Muscle layer of duodenum (tissue), 2 donors: Measurements from ENCODE around the gene MICAL3.
"Not testable (repeated sequence)": the region's sequence is repeated elsewhere in the genome, so short reads cannot be mapped to it uniquely, and the experiment has no call there.

Source experiments
- H3K27ac ChIP-seq: one replicate; pipeline ENCODE4 v1.7.0; 2013; ENCODE audit warnings: mild to moderate bottlenecking, low read length
- H3K27me3 ChIP-seq: one replicate; pipeline ENCODE4 v1.7.0; 2013; ENCODE audit warnings: low read depth, mild to moderate bottlenecking, control low read depth, low read length
- H3K36me3 ChIP-seq, 2 donors: one replicate each; pipeline ENCODE4 v1.7.0; 2013; ENCODE audit warnings: low read length in 2 of 2, control low read depth in 1 of 2, mild to moderate bottlenecking in 1 of 2; ENCODE audit not compliant: insufficient read depth in 2 of 2, control insufficient read depth in 1 of 2
- H3K4me1 ChIP-seq, 2 donors: one replicate each; pipeline ENCODE4 v1.7.0; 2013; ENCODE audit warnings: low read length in 2 of 2, mild to moderate bottlenecking in 2 of 2, control low read depth in 1 of 2, moderate library complexity in 1 of 2; ENCODE audit not compliant: insufficient read depth in 2 of 2, control insufficient read depth in 1 of 2
- H3K4me3 ChIP-seq, 2 donors: one replicate each; pipeline ENCODE4 v1.7.0; 2013; ENCODE audit warnings: low read length in 2 of 2, low read depth in 1 of 2, mild to moderate bottlenecking in 1 of 2
- H3K9me3 ChIP-seq, 2 donors: one replicate each; pipeline ENCODE4 v1.7.0; 2013; ENCODE audit warnings: low read length in 2 of 2, control low read depth in 1 of 2, mild to moderate bottlenecking in 1 of 2; ENCODE audit not compliant: control insufficient read depth in 1 of 2
- donor health status: healthy.

Gene MICAL3

DNA sequence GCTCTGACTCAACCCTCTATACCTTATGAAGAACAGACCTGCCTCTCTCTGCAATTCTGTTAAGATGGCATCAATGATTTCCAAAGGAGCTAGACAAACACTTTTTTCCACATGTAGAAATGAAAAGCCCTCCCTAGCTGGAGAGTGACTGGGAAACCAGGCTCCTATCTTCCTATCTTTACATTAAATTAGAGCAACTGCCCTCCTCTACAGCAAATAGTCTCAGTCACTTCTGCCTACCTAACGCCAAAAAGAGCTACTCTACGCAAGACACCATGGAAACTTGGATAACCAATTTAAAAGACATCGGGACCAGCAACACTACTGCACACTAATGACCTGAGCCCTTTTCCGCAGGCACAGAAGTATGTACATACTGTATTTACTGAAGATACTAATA lies 84.8 kb downstream of the MICAL3 start:
- no peaks in the 10 kb centered on the region for H3K9me3 ChIP-seq
- H3K4me1 ChIP-seq: peaks cover 7 to 36% of the 10 kb centered on the region in 2 donors
- H3K27ac ChIP-seq: no peak overlapping the region
- no peaks in the 10 kb centered on the region for H3K27me3 ChIP-seq
- H3K4me3 ChIP-seq: no peak overlapping the region
- H3K36me3 ChIP-seq: peaks cover 0 to 4% of the 10 kb centered on the region in 2 donors

GRCh38 chr22:17939011-17939410 lies 85.3 kb downstream of the MICAL3 start:
- Histone ChIP-seq H3K4me1 (peaks cover 7 to 30% of the 10 kb centered on the region in 2 donors), H3K36me3 (peaks cover 0 to 4% of the 10 kb centered on the region in 2 donors), H3K27ac (no peak overlapping the region), H3K27me3 (no peaks in the 10 kb centered on the region), H3K9me3 (no peaks in the 10 kb centered on the region), H3K4me3 (no peak overlapping the region)

DNA sequence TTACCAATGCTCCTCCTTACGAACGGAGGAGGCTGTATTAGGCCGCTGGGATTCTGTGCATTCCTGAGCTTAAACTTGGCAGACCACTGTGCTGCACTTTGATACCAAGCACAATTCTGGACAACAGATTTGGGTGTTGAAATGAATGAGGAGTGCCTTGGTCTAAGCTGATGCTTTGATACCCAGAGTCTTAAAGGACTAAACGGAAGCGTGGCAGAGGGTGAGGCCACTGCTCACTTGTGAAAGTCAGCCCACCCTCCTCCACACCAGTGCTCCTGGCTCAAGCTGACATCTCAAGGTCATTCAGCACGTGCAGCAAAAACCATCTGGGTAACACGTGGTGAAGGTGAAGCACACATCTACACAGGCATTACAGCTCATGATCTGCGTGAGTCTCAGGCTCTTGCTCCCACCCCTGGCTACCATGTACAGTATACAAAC lies 85.9 kb downstream of the MICAL3 start:
- Histone ChIP-seq H3K4me1 (peaks cover 7 to 25% of the 10 kb centered on the region in 2 donors), H3K4me3 (no peak overlapping the region), H3K9me3 (no peaks in the 10 kb centered on the region), H3K27ac (no peak overlapping the region), H3K36me3 (peaks cover 0 to 4% of the 10 kb centered on the region in 2 donors), H3K27me3 (no peaks in the 10 kb centered on the region)

GRCh38 chr22:17932457-17932856 lies 91.9 kb downstream of the MICAL3 start:
- H3K27ac ChIP-seq: not testable (repeated sequence)

DNA sequence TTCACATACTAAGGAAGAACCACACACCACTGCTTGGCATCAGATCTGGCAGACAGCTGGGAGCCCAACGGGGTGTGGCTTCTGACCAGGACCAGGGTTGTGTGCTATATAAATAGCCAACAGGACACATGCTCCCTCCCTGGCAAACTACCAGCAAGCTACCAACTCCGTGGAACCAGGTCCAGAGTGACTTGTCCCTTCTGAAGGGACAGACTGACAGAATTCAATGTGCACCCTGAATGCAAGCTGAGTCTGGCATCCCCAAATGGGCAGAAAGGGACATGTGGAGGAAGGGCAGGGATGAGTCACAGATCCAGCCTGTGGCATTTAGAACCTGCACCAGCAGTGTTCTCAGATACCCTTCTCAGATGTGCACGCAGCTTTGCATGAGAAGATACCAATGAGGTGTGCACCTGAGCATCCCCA lies 92.9 kb downstream of the MICAL3 start:
- Histone ChIP-seq H3K4me3 (no peak overlapping the region), H3K27me3 (no peaks in the 10 kb centered on the region), H3K36me3 (no peaks in the 10 kb centered on the region), H3K9me3 (no peaks in the 10 kb centered on the region), H3K4me1 (peaks cover 5 to 11% of the 10 kb centered on the region in 2 donors), H3K27ac (no peak overlapping the region)

More at GRCh38 chr22:17932457-17932856, 91.9 kb downstream of the MICAL3 start:
- H3K9me3 ChIP-seq, H3K36me3 ChIP-seq, H3K27me3 ChIP-seq, H3K4me3 ChIP-seq: not testable (repeated sequence)
- H3K4me1 ChIP-seq: peaks cover 5 to 11% of the 10 kb centered on the region in 2 donors

- H3K4me3 ChIP-seq: no peak overlapping the region
- peaks cover 5 to 18% of the 10 kb centered on the region in 2 donors for H3K4me1 ChIP-seq
- no peaks in the 10 kb centered on the region for H3K9me3 ChIP-seq
- no peak overlapping the region for H3K27ac ChIP-seq
- no peaks in the 10 kb centered on the region for H3K36me3 ChIP-seq
- no peaks in the 10 kb centered on the region for H3K27me3 ChIP-seq
These were observed 93.7 kb downstream of the MICAL3 start for GRCh38 chr22:17930455-17931313.

- Histone ChIP-seq H3K4me1 (peaks cover 9 to 26% of the 10 kb centered on the region in 2 donors), H3K36me3 (no peaks in the 10 kb centered on the region), H3K27ac (no peak overlapping the region), H3K9me3 (no peaks in the 10 kb centered on the region), H3K4me3 (no peak overlapping the region), H3K27me3 (no peaks in the 10 kb centered on the region)
These were observed 94.5 kb downstream of the MICAL3 start for GRCh38 chr22:17929909-17930308.

DNA sequence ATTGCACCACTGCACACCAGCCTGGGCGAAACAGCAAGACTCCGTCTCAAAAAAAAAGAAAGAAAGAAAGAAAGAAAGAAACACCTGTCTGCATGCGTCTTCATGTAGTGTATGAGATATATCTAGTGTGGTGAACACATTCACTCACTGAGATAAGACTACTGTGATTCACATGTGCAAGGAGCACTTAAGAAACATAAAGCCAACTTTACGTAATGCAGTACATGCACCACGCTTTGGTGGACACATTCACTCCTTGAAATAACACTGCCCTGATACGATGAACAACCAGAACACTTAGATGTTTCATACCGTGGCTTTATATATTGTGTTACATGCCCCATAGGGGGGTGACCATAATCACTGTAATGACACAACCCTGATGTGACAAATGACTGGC lies 96.0 kb downstream of the MICAL3 start:
- Histone ChIP-seq H3K4me1 (peaks cover 15 to 41% of the 10 kb centered on the region in 2 donors), H3K27ac (no peak overlapping the region)

GRCh38 chr22:17927062-17927461 lies 97.3 kb downstream of the MICAL3 start:
- H3K9me3 ChIP-seq: no peaks in the 10 kb centered on the region
- H3K4me1 ChIP-seq: peaks cover 26 to 54% of the 10 kb centered on the region in 2 donors
- no peak overlapping the region for H3K4me3 ChIP-seq
- no peaks in the 10 kb centered on the region for H3K36me3 ChIP-seq
- H3K27ac ChIP-seq: no peak overlapping the region
- H3K27me3 ChIP-seq: no peaks in the 10 kb centered on the region

More for the DNA sequence above, 96.0 kb downstream of the MICAL3 start:
- H3K4me3 ChIP-seq: no peak overlapping the region
- no peaks in the 10 kb centered on the region for H3K36me3 ChIP-seq
- no peaks in the 10 kb centered on the region for H3K27me3 ChIP-seq
- no peaks in the 10 kb centered on the region for H3K9me3 ChIP-seq

GRCh38 chr22:17926516-17926915 lies 97.8 kb downstream of the MICAL3 start:
- H3K9me3 ChIP-seq: no peaks in the 10 kb centered on the region
- H3K27me3 ChIP-seq: no peaks in the 10 kb centered on the region
- H3K36me3 ChIP-seq: no peaks in the 10 kb centered on the region
- H3K4me3 ChIP-seq: no peak overlapping the region
- peaks cover 25 to 59% of the 10 kb centered on the region in 2 donors for H3K4me1 ChIP-seq
- no peak overlapping the region for H3K27ac ChIP-seq

DNA sequence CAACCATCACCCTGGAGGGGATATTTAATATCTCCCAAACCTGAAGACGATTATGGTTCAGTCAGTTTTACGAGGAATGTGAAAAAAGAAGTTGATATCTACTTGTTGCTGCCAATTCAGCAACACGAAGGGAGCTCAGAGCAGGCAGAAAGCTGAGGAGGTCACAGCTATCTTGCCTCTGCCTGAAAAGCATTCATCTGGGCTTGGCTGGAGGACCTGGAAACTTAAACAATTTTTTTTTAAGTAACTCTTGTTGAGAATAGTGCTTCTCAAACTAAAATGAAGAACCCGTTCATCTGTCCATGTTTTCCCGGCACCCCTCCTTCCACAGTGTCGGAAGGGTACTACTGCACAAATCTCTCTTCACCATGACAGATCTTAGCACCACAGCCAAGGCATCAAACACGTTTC lies 98.9 kb downstream of the MICAL3 start:
- Histone ChIP-seq H3K4me3 (no peak overlapping the region), H3K9me3 (no peaks in the 10 kb centered on the region), H3K36me3 (no peaks in the 10 kb centered on the region), H3K4me1 (peaks cover 21 to 57% of the 10 kb centered on the region in 2 donors), H3K27me3 (no peaks in the 10 kb centered on the region), H3K27ac (no peak overlapping the region)
